ENCODE measurements around the gene MAPK7.

MAPK7 gene

GRCh38 chr17:19418251-19418992 lies 40.1 kb downstream of the MAPK7 start:
- peak; percentile 16 for DNase-seq (ENCODE audit: low spot score)

GRCh38 chr17:19421219-19421618 lies 42.9 kb downstream of the MAPK7 start:
- DNase-seq (ENCODE audit: low spot score) = no peak

GRCh38 chr17:19421926-19422325 lies 43.6 kb downstream of the MAPK7 start:
- no peak for DNase-seq (ENCODE audit: low spot score)

- no peak for DNase-seq (ENCODE audit: low spot score)
Observed at GRCh38 chr17:19424934-19425868, 46.9 kb downstream of the MAPK7 start.

- no peak for DNase-seq (ENCODE audit: low spot score)
Observed at GRCh38 chr17:19426631-19427030, 48.3 kb downstream of the MAPK7 start.

DNA sequence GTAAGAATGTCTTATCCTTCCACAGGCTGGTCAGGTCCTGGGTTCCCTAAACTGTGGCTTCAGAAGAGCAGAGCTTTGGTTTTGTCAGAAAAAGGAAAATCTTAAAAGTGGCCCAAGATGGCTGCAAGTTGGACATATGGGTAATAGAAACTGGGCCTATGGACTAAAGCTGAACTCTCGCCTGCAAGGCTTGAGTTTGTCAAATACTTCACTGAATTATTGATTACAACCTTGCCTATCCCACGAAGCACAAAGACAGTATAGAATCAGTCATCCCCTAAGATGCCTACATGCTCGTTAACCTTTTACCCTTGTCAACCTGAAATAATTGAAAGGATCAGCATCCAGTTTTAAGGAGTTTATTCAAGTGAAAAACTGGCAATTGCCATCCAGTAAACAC lies 53.4 kb downstream of the MAPK7 start:
- no peak for DNase-seq (ENCODE audit: low spot score)
